SK-N-SH (cell line): Measurements from ENCODE around the gene GFOD2. TPM values are rescaled to one million over a fixed set of nuclear protein-coding genes. Genes with fewer than 3 reads are reported as not detected.

Source experiments
- CTCF ChIA-PET: fragments of 300-600, 350-600 bp; formaldehyde crosslinking; extraction: SDS; loops from one replicate; lab custom pipeline; 2021; lab: Yijun Ruan, JAX
- POLR2A ChIA-PET: fragments of 350-600 bp; sonication (Branson Sonifier 250); formaldehyde crosslinking; extraction: SDS; loops from one replicate; lab custom pipeline; 2020; ENCODE audit warnings: antibody characterized with exemption, inconsistent platforms; lab: Yijun Ruan, JAX
- DNase-seq: peaks from one replicate; pipeline ENCODE4 v3.0.0; 2012
- H2AFZ ChIP-seq: fragments of 200-600 bp; sonication (generic); 2 replicates; pipeline ENCODE4 v1.8.1; 2016; ENCODE audit warnings: antibody characterized with exemption, mild to moderate bottlenecking, low read depth
- H3F3A ChIP-seq: fragments of 200-600 bp; sonication (generic); replicated peaks from 2 replicates; pipeline ENCODE3; 2016; ENCODE audit warnings: antibody characterized with exemption, mild to moderate bottlenecking; ENCODE audit not compliant: insufficient read depth
- H3K27ac ChIP-seq, 2 experiments: fragments of 200-500 bp in 1 of 2; fragments of 200-600 bp in 1 of 2; sonication (Bioruptor generic) in 1 of 2; sonication (generic), shearing (Covaris generic) in 1 of 2; 2 replicates each; pipeline versions ENCODE4 v1.5.1 to v1.6.1; 2014 to 2016; ENCODE audit warnings: low read depth in 2 of 2, inconsistent platforms in 1 of 2, low read length in 1 of 2, mild to moderate bottlenecking in 1 of 2, mixed read lengths in 1 of 2
- H3K27me3 ChIP-seq: fragments of 200-600 bp; sonication (generic), shearing (Covaris generic); 2 replicates; pipeline ENCODE4 v1.6.1; 2016; ENCODE audit warnings: mixed run types; ENCODE audit not compliant: insufficient read depth
- H3K36me3 ChIP-seq, 2 experiments: fragments of 200-500 bp in 1 of 2; fragments of 200-600 bp in 1 of 2; sonication (Bioruptor generic) in 1 of 2; sonication (generic) in 1 of 2; replicated peaks in 1 of 2; 2 replicates each; pipeline versions ENCODE3 to v1.5.1; 2014 to 2016; ENCODE audit warnings: low read length in 1 of 2, mild to moderate bottlenecking in 1 of 2; ENCODE audit not compliant: insufficient read depth in 2 of 2, control insufficient read depth in 1 of 2
- H3K4me1 ChIP-seq, 2 experiments: fragments of 200-500 bp in 1 of 2; fragments of 200-600 bp in 1 of 2; sonication (Bioruptor generic) in 1 of 2; sonication (generic), shearing (Covaris generic) in 1 of 2; 2 replicates each; pipeline versions ENCODE4 v1.5.1 to v1.6.1; 2014 to 2016; ENCODE audit warnings: low read depth in 1 of 2, low read length in 1 of 2, mixed run types in 1 of 2; ENCODE audit not compliant: insufficient read depth in 2 of 2, control insufficient read depth in 1 of 2
- H3K4me2 ChIP-seq: fragments of 200-600 bp; sonication (generic), shearing (Covaris generic); 2 replicates; pipeline ENCODE4 v1.6.1; 2017; ENCODE audit warnings: mixed run types
- H3K4me3 ChIP-seq, 2 experiments: fragments of 200-500 bp in 1 of 2; fragments of 200-600 bp in 1 of 2; sonication (Bioruptor generic) in 1 of 2; sonication (generic), shearing (Covaris generic) in 1 of 2; 2 replicates each; pipeline versions ENCODE4 v1.5.1 to v1.8.1; 2014 to 2016; ENCODE audit warnings: low read depth in 2 of 2, inconsistent platforms in 1 of 2, low read length in 1 of 2, mild to moderate bottlenecking in 1 of 2, mixed read lengths in 1 of 2, moderate library complexity in 1 of 2
- H3K79me2 ChIP-seq: fragments of 200-600 bp; sonication (generic); 2 replicates; pipeline ENCODE4 v1.8.1; 2017; ENCODE audit warnings: mild to moderate bottlenecking; ENCODE audit not compliant: insufficient read depth
- H3K9ac ChIP-seq: fragments of 200-600 bp; sonication (generic); 2 replicates; pipeline ENCODE4 v1.6.1; 2017; ENCODE audit warnings: mixed run types
- H3K9me2 ChIP-seq: fragments of 200-600 bp; sonication (generic); 2 replicates; pipeline ENCODE4 v1.6.1; 2017; ENCODE audit warnings: mixed run types
- H3K9me3 ChIP-seq: fragments of 200-600 bp; sonication (generic); 2 replicates; pipeline ENCODE4 v1.6.1; 2017; ENCODE audit warnings: mixed run types, mild to moderate bottlenecking, moderate library complexity
- H4K20me1 ChIP-seq: fragments of 200-600 bp; sonication (generic); 2 replicates; pipeline ENCODE4 v1.6.1; 2017; ENCODE audit warnings: mild to moderate bottlenecking, mixed run types; ENCODE audit not compliant: insufficient read depth
- CHD2 ChIP-seq: fragments of 150-350 bp; IDR thresholded peaks from 2 replicates; pipeline ENCODE4 v1.6.1; 2018; ENCODE audit warnings: low read length; ENCODE audit not compliant: partially characterized antibody
- EP300 ChIP-seq, 2 experiments: IDR thresholded peaks; 2 replicates each; pipeline versions ENCODE4 v1.4.0 to v1.6.1; 2012; ENCODE audit warnings: borderline replicate concordance in 1 of 2, low read depth in 1 of 2, low read length in 1 of 2
- FOSL2 ChIP-seq: IDR thresholded peaks from 2 replicates; pipeline ENCODE4 v1.4.0; 2012; ENCODE audit warnings: low read depth, mild to moderate bottlenecking, moderate library complexity, borderline replicate concordance
- FOXJ3 ChIP-seq: sonication (generic); formaldehyde crosslinking; IDR thresholded peaks from 2 replicates; pipeline ENCODE4 v1.5.1; 2020; ENCODE audit warnings: mild to moderate bottlenecking, missing genetic modification reagents
- FOXM1 ChIP-seq: IDR thresholded peaks from 2 replicates; pipeline ENCODE4 v1.4.0; 2012; ENCODE audit warnings: low read depth, mild to moderate bottlenecking
- GABPA ChIP-seq: IDR thresholded peaks from 2 replicates; pipeline ENCODE4 v1.4.0; 2012; ENCODE audit warnings: low read depth, mild to moderate bottlenecking
- IRF3 ChIP-seq: fragments of 150-350 bp; IDR thresholded peaks from 2 replicates; pipeline ENCODE4 v1.6.1; 2016; ENCODE audit warnings: mild to moderate bottlenecking, low read depth, low read length
- JUND ChIP-seq: IDR thresholded peaks from 2 replicates; pipeline ENCODE4 v1.4.0; 2012
- MEF2A ChIP-seq: IDR thresholded peaks from 2 replicates; pipeline ENCODE4 v1.4.0; 2012; ENCODE audit warnings: low read depth, borderline replicate concordance
- NFIC ChIP-seq: IDR thresholded peaks from 2 replicates; pipeline ENCODE4 v1.4.0; 2012; ENCODE audit warnings: borderline replicate concordance
- NRF1 ChIP-seq: IDR thresholded peaks from 2 replicates; pipeline ENCODE4 v1.6.1; 2012; ENCODE audit warnings: low read depth, mild to moderate bottlenecking, low read length
- PBX3 ChIP-seq: IDR thresholded peaks from 2 replicates; pipeline ENCODE4; 2012
- RCOR1 ChIP-seq: fragments of 150-350 bp; IDR thresholded peaks from 2 replicates; pipeline ENCODE4 v1.6.1; 2017; ENCODE audit warnings: antibody characterized with exemption, low read length
- REST ChIP-seq: IDR thresholded peaks from 2 replicates; pipeline ENCODE4 v1.6.1; 2012; ENCODE audit warnings: mild to moderate bottlenecking, low read depth, low read length, moderate library complexity
- RFX5 ChIP-seq: IDR thresholded peaks from 2 replicates; pipeline ENCODE4 v1.6.1; 2012; ENCODE audit warnings: mild to moderate bottlenecking, improper control_type of control experiment, low read length
- RXRA ChIP-seq: IDR thresholded peaks from 2 replicates; pipeline ENCODE4 v1.4.0; 2012; ENCODE audit warnings: low read depth, mild to moderate bottlenecking, borderline replicate concordance
- SIN3A ChIP-seq: IDR thresholded peaks from 2 replicates; pipeline ENCODE4 v1.6.1; 2012; ENCODE audit warnings: low read depth, mild to moderate bottlenecking, low read length, moderate library complexity, borderline replicate concordance
- USF1 ChIP-seq: IDR thresholded peaks from 2 replicates; pipeline ENCODE4 v1.4.0; 2012; ENCODE audit warnings: low read depth, borderline replicate concordance
- USF2 ChIP-seq: fragments of 150-350 bp; IDR thresholded peaks from 2 replicates; pipeline ENCODE4 v1.6.1; 2017; ENCODE audit warnings: antibody characterized with exemption, low read length, low read depth, borderline replicate concordance
- YY1 ChIP-seq: IDR thresholded peaks from 2 replicates; pipeline ENCODE4 v1.4.0; 2012; ENCODE audit warnings: low read depth, mild to moderate bottlenecking
- WGBS: methylation state at CpG from one replicate; pipeline ENCODE4 v1.1.6; 2017; ENCODE audit warnings: low lambda C conversion rate; 5-methylcytosine and 5-hydroxymethylcytosine counted together
- polyA plus RNA-seq, 3 experiments: library from polyadenylated mRNA; depleted of rRNA; stranded (reverse); fragments of >200 nt; gene quantifications; 2 replicates each; pipeline ENCODE4 v1.2.3, GENCODE V29; 2012

GFOD2 gene
- polyA plus RNA-seq, 1 of the 3 experiments (the other 2 are of a cell fraction): 19.0 TPM

GRCh38 chr16:67731753-67732095 is 12.6 kb upstream of the GFOD2 start:
- Histone ChIP-seq H3K36me3 (peaks cover 0 to 38% of the 10 kb centered on the region in 2 experiments), H4K20me1 (no peaks in the 10 kb centered on the region), H3K27me3 (no peaks in the 10 kb centered on the region), H2AFZ (no peak overlapping the region), H3K4me3 (no peak overlapping the region), H3K4me1 (no peaks in the 10 kb centered on the region), H3F3A (no peaks in the 10 kb centered on the region), H3K9ac (no peak overlapping the region), H3K27ac (no peak overlapping the region), H3K79me2 (no peaks in the 10 kb centered on the region), H3K4me2 (no peak overlapping the region), H3K9me3 (no peaks in the 10 kb centered on the region), H3K9me2 (no peaks in the 10 kb centered on the region)
- ChIA-PET POLR2A (no interaction called here), CTCF (interaction anchor here (1.1 to 1.3 kb wide), 2 partner anchors 85 to 211 kb away, joined by 3 read pairs; no protein-coding TSS in a partner anchor)
- no peak for TF ChIP-seq PBX3
- no peak for TF ChIP-seq RFX5
- no peak for TF ChIP-seq GABPA
- no peak for TF ChIP-seq IRF3
- TF ChIP-seq SIN3A: no peak
- TF ChIP-seq YY1: no peak
- 100% methylated on average over 3 of the region's 4 CpGs for WGBS
- DNase-seq: no peak

GRCh38 chr16:67731071-67731752 is 12.1 kb upstream of the GFOD2 start:
- Histone ChIP-seq H4K20me1 (no peaks in the 10 kb centered on the region), H3K79me2 (no peaks in the 10 kb centered on the region), H2AFZ (no peak overlapping the region), H3K4me3 (no peak overlapping the region), H3K27ac (no peak overlapping the region), H3K4me1 (no peaks in the 10 kb centered on the region), H3K27me3 (no peaks in the 10 kb centered on the region), H3K4me2 (no peak overlapping the region), H3K9me3 (no peaks in the 10 kb centered on the region), H3K9ac (no peak overlapping the region), H3K36me3 (peaks cover 0 to 38% of the 10 kb centered on the region in 2 experiments), H3F3A (no peaks in the 10 kb centered on the region), H3K9me2 (no peaks in the 10 kb centered on the region)
- CTCF ChIA-PET: no interaction called here
- POLR2A ChIA-PET: no interaction called here
- no peak for DNase-seq
- WGBS: 89% methylated on average over 9 of the region's 9 CpGs
- TF ChIP-seq USF1 (no peak), FOSL2 (no peak), RXRA (no peak), USF2 (no peak), EP300 (IDR thresholded peaks at IDR 0.05; ENCODE audit: borderline replicate concordance in 1 of 2, low read depth in 1 of 2, low read length in 1 of 2) (no peak), MEF2A (no peak), FOXJ3 (no peak), YY1 (no peak), NFIC (no peak), JUND (no peak), RCOR1 (no peak), FOXM1 (no peak), GABPA (no peak), CHD2 (no peak), REST (no peak), NRF1 (no peak)
